Activated CD4-positive, alpha-beta T cell treated with anti-CD3 and anti-CD28 coated beads, Interleukin-2, Interleukin-4, amounts not matched to agents 100 ng/mL and 50 ng/mL, durations not matched to agents 16 hours and 8 hours (primary cell): ENCODE results near the gene REEP3.

ENCODE experiments used
- DNase-seq: peaks from one replicate; pipeline ENCODE4 v3.0.0-alpha.2; 2020; ENCODE audit warnings: low spot score

The REEP3 gene

GRCh38 chr10:63666836-63667383 is 145.7 kb downstream of the REEP3 start:
- peak; percentile 22 for DNase-seq

- no peak for DNase-seq
These were observed 146.6 kb downstream of the REEP3 start for GRCh38 chr10:63667596-63668480.

GRCh38 chr10:63670291-63670898 is 149.2 kb downstream of the REEP3 start:
- DNase-seq, result peak; percentile 50

- no peak for DNase-seq
These were observed 150.2 kb downstream of the REEP3 start for GRCh38 chr10:63671317-63671937.

- no peak for DNase-seq
These were observed 151.3 kb downstream of the REEP3 start for GRCh38 chr10:63672491-63672890.

GRCh38 chr10:63673246-63673645 is 152.0 kb downstream of the REEP3 start:
- no peak for DNase-seq

GRCh38 chr10:63673846-63674245 is 152.6 kb downstream of the REEP3 start:
- no peak for DNase-seq
